HG02678 (cell line): ENCODE data around the gene ZNF282.

Experiments used
- ATAC-seq: cut with Tn5 transposase; IDR thresholded peaks from one replicate; pipeline ENCODE4 v1.9.1; 2021; ENCODE audit warnings: mild to moderate bottlenecking, moderate library complexity; ENCODE audit not compliant: unreplicated experiment

Gene ZNF282

DNA sequence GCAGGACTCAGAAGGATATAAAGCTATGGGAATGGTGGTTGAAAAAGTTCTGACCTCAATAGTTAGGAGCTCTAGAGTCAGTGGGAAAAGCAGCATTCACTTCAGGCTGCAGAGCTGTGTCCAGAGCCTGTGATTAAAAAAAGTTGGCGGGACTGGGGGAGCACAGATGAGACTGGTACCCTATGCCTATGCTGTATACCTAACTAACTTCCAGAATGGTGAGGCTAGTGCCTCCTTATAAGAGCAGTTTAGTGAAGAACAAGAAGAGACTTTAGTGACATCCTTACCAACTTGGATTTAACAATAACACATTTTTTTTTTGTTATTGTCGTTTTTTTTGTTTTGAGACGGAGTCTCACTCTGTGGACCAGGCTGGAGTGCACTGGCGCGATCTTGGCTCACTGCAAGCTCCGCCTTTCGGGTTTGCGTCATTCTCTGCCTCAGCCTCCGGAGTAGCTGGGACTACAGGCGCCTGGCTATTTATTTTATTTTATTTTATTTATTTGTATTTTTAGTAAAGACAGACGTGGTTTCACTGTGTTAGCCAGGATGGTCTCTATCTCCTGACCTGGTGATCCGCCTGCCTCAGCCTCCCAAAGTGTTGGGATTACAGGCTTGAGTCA, 6.6 kb upstream of the ZNF282 start:
- no peak for ATAC-seq

DNA sequence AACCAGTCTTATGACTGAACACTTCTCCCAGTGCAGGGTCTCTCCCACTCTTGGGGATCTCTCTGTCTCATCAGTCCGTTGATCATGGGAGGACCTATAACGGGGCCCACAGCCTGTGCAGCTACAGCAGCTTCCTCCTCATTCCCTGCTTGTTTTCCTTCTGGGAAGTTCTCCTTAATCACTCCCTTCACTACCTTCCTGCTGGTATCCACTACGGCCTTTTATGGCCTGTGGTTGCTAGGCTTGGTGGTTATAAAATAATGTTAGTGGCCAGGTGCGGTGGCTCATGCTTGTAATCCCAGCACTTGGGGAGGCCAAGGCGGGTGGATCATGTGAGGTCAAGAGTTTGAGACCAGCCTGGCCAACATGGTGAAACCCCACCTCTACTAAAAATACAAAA, 3.5 kb upstream of the ZNF282 start:
- no peak for ATAC-seq

DNA sequence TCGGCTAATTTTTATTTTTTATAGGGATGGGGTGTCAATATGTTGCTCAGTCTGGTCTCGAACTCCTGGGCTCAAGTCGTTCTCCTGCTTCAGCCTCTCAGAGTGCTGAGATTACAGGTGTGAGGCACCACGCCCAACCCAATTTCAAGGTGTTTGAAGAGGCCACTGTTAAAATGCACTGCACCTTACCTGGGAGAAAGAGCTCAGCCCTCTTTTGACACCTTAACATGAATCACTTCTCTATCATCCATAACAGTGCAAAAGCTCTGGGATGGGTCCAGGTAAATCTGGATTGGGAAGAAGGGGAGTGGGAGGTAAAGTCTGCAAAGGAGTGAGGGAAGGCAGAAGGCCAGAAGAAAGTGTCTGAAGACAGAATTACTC, 557 bp upstream of the ZNF282 start:
- no peak for ATAC-seq

DNA sequence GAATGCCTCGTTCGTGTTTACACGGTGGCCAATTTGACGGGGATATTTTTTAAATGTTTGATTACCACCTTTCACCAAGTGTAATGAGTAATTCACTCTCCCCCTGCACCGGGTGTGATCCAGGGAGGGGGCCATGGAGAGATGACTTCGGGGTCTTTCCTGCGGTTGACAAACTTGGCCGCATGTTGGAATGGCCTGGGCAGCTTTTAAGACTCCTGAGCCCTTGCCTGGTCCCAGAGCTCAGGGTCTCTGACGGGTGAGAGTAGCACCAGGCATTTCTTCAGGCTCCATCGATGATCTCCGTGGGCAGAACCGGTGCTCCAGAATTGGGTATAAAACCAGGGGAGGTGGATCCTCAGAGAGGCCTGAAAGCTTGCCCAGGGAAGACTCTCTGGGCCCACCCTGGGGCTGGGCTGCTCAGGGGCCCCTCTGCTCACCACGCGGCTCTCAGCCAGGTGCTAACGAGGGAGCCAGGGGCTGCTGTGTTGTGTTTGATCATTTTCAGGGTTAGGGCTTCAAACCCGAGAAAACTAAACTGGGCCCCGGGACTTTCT, 882 bp downstream of the ZNF282 start:
- ATAC-seq = peak; percentile 8

DNA sequence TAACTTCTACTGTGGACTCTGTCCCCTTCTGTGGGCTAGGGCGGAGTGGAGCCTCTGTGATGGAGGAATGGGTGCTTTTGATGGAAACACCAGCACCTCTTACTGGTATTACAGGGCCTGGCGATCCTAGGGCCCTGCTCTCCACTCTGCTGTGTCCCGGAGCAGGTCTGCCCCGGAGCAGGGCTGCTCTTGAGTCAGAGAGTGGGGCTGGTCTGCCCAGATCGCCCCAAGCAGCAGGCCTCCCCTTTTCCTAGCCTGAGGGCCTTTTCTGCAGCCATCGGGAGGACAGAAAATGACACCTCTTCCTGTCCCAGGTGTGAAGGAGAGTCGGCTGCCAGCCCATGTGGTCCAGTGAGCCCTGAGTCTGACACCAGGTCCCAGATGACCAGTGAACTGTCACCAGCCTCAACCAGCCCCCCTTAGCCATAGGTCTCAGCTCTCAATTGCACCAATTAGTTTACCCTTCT, 1.4 kb downstream of the ZNF282 start:
- peak; percentile 12 for ATAC-seq

DNA sequence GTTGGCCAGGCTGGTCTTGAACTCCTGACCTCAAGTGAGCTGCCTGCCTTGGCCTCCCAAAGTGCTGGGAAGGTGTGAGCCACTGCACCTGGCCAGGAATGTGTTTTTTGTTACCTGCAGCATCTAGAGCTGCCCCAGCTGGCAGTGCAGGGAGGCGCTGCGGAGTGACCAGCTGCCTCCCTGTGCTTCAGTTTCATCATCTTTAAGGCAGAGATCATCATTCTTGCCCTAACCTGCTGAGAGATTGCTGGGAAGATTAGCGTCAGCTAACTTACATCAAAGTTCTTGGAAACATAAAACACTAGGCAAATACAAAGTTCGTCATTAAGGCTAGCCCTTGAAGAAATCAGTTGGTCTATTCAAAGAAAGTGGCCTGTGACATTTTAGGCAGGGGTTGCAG, 2.3 kb downstream of the ZNF282 start:
- no peak for ATAC-seq

DNA sequence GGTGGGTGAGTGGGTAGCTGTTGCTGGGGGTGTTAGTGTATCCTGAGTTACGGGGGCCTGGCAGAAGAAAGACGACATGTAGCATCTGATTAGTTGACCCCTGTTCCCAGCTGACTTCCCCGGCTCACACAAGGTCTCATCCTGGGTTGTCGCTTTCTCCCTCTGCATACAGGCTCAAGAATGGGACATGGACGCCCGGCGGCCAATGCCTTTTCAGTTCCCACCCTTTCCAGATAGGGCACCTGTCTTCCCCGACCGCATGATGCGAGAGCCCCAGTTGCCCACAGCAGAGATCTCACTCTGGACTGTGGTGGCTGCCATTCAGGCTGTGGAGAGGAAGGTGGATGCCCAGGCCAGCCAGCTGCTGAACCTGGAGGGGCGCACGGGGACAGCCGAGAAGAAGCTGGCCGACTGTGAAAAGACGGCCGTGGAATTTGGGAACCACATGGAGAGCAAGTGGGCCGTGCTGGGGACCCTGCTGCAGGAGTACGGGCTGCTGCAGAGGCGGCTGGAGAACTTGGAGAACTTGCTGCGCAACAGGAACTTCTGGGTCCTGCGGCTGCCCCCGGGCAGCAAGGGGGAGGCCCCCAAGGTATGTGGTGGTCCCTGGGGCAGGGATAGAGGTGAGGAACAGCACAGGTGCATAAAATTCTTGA, 2.9 kb downstream of the ZNF282 start:
- no peak for ATAC-seq

DNA sequence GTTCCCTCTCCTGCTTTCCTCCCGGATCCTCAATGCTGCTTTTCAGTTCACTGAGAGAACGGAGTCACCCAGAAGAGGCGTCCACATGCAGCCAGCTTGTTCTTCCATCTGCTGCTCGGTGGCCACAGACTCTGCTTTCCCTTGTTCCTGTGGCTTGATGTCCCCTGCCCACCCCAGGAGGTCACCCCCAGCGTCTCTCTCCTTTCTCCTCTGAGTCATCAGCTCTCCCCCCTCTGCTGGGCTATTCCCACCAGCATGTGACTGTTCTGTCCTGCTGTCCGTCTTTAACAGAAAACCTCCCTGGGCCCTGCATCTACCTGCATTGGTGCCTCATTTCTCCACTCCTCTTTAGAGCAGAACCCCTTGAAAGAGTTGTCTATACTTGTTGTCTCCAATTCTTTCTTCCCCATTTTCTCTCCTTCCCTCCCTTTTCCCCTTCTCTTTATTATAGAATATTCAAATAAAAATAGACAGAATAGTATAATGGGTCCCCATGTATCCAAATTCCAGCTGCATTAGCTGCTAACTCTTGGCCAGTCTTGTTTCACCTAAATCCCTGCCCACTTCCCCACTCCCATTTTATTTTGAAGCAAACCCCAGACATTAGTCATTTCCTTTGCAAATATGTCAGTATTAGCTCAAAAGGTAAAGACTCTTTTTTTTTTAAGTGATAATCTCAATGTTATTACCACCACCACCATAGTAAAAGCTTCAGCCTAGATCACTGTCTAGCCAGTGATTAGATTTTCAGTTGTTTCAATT, 4.1 kb downstream of the ZNF282 start:
- no peak for ATAC-seq

DNA sequence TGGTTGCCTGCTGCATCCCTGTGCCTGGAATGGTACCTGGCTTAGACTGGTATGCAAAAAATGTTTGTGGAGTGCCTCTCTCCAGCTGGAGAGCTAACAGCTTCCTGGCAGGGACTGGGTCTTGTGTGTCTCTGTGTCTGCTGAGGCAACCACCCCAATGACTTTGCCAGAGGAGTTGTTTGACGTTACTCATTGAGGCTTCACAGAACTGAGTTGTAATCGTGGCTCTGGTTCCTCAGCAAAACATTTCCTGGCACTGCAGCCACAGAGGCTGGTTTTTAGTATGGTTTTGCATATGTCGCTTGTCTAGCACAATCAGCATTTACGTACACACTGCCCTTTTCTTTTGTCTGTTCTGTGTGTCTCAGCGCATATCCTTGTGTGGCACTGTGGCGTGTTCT, 7.5 kb downstream of the ZNF282 start:
- ATAC-seq = no peak

DNA sequence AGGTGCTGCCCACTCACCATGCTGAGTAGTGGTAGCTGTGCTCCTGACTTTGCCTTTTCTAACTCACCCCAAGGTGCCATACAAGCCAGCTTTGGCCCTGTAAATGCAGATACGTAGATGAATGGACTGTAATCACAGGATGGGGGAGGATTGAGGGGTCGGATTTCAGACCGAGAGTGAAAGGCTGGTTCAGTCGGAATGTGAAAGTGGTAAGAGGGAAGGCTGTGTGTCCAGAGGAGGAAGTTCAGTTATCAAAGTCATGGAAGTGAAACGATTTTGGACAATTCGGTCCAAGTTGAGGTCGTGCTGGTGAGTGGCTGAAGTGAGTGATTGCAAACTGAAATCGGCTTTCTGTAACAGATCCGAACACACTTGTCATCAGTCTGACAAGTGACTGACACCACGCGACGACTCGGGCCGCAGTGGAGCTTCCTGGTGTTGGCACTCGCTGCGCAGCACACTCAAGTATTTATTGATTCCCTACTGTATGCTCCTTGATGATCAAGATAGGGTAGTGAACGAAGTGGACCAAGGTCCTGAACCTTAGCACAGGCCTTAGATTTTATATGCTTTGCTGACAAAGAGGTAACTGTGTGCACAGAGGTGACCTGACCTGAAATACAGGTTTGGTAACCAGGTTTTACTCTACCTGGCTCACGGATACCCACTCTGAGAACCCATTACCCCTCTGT, 10.5 kb downstream of the ZNF282 start:
- ATAC-seq = no peak

DNA sequence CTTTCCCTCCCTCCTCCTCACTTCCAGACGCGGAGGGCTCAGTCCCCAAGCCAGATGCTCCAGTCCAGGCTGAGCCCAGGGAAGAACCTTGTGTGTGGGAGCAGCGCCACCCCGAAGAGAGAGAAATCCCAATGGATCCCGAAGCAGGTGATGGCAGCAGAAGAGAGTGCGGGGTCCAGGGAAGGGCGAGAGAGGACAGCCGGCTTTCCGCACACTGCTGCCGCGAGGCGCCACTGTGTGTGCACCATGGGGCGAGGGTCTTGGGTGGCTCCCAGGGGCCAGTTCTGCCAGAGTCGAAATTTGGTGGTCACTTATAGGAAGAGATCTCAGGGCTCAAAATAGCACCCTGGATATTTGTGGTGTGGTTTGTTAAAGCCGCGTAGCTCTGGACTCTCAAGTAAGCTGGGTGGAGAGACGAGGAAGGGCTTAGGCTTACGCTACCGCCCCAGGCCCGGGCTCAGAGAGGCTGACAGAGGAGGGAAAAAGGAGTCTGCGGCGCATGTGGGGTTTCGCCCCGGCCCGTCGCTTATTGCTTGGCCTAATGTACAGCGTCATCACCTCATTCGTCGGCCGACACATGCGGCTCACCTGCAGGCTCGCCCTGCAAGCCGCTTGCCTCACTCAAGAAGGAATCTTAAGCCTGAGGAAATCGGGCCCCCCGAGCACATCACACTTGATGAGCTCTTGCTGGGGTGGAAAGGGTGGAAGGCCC, 12.1 kb downstream of the ZNF282 start:
- no peak for ATAC-seq

DNA sequence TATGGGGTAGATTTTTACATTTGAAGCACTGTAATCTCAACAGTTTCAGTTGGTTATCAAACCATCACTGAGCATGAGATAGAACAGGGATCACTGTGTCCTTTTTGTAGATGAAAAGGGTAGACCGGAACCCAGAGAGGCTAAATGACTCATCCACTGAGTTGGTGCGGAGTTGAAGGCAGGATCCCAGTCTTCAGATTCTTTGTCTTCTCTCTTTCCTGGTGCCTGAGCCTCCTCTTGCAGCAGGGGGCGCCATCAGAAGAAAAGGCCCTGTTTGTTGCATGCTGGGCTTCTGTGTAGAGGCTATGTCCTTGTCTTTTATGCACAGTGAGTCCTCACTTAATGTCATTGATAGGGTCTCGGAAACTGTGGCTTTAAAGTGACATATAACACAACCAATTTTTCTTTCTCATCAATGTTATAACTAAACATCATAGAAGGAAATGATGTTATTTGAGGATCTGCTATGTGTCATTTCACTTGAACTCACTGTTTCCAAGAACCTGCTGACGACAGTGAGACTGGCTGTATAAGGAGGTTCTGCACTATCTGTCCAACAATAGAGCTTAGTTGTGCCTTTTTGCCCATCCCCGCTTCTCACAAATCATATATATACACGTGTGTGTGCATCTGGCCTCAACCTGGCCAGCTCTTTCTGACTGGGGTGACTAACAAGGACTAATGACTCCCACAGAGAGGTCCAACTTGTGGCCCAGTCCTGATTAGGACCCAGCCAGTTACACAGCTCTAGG, 14.3 kb downstream of the ZNF282 start:
- ATAC-seq = no peak

DNA sequence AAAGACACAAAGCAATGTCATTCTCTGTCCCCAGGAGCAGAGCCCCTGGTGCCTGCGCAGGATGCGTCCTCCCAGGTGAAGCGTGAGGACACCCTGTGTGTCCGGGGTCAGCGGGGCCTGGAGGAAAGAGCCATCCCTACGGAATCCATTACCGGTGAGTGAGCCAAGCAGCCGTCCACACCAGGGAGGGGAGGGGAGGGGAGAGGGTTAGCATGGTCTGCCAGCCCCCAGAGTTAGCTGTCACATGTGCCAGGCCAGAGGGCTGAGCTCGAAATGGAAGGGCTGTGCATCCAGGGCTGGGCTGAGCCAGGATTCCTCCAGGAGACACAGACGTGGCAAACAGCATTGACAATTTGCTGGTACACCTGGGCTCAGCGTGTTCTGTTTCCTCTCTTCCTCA, 15.2 kb downstream of the ZNF282 start:
- ATAC-seq = no peak

DNA sequence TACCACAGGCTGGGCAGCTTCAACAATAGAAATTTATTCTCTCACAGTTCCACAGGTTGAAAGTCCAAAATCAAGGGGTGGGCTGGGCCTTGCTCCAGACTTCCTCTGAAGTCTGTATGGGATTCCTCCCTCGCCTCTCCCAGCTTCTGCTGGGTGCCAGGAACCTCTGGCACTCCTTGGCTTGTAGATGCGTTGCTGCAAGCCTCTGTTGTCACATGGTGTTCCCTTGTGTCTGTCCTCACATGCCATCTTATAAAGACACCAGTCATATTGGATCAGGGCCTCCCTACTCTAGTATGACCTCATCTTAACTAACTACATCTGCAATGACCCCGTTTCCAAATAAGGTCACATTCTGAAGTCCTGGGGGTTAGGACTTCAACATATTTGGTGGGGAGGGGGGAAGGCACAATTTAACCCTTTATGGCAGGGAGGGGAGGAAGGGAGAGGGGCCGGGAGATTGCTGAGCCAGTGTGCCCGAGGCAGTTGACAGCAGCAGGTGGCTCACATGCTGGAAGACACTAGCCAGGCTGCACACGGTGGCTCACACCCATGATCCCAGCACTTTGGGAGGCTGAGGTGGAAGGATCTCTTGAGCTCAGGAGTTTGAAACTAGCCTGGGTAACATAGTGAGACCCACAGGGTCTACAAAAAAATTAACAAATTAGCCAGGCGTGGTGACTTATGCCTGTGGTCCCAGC, 18.8 kb downstream of the ZNF282 start:
- ATAC-seq = no peak

DNA sequence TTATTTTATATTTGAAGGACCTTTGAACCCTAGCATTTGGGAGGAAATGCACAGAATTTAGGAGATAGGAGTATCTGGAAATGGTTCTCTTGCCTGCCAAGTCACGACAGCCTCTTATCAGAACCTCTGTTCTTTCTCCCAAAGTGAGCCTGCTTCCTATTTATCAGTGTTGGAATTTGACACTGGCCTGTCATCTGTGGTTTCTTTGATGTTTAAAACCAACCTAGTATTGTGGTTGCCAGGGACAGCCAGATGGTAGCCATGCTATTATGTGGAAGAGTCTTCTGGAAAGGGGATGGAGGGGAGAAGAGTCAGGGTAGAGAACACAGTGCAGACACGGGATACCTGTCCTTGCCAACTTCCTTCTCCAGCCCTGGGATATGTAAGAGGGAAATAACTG, 21.1 kb downstream of the ZNF282 start:
- ATAC-seq = no peak

DNA sequence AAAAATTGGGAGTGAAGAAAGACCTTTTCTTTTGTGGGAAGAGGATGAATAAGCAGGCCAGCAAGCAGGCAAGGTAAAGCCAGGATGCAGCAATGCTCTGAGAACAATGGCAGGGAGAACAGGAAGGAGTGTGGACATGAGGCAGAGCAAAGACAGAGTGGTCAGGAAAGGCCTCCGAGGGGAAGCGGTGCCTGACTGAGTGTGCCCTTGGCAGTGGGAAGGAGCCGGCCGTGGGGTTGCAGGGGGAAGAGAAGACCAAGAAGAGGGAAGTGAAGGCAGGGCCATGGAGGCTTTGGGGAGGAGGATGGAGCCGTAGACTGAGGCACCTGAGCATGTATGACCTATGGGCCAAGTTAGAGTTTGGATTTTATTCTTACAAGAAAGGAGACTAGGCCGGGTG, 22.2 kb downstream of the ZNF282 start:
- ATAC-seq = no peak

DNA sequence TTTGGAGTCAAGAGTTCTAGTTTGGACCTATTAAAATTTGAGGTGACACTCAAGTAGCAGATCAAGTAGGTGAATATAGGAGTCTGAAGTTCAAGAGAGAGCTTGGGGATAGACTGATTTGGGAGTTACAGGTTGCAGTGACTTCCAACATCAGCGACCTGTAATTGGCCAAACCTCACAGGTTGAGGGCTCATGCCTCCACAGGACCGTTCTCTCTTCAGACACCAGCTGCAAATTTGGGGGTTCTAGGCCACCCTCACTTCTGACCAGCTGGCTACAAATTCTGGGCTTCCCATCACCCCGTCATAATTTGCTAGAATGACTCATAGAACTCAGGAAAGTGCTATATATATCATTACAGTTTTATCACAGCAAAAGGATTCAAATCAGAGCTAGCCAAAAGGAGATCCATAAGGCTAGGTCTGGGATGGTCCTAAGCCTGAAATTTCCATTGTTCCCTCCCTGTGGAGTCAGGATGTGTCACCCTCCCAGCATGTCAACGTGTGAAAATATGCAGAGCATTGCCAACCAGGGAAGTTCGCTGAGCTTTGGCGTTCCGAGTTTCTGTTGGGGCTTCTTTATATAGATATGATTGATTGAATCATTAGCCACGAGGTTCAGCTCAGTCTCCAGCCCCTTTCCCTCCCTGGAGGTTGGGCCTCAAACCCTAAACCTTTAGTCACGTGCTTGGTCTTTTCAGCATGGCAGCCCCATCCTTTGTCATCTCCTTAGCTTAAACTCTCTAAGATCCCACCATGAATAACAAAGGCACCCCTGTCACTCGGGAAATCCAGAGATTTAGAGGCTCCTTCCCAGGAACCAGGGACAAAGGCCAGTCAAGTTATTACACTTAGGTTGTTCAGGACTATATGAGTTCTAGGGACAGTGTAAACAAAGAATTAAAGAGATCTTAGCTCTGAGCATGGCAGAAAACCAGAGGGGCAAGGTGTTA, 23.4 kb downstream of the ZNF282 start:
- ATAC-seq = no peak

DNA sequence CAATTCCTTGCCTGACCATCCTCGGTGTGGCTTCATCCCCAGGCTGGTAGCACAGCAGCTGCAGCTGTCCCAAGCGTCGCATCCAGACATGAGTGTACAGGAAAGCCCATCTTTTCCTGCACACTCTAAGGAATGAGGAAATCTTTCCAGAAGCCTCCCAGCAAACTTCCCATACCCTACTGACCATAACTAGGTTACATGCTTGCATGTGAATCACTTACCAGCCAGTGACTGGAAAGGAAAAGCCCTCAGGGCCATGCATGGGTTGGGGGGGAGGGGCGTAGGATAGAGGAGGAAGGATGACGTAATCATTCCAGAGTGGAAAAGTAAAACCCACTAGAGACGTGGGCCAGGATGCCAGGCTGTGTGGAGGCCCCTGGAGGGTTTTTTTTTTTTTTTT, 25.2 kb downstream of the ZNF282 start:
- ATAC-seq = no peak
